Stimulated activated CD4-positive, alpha-beta T cell treated with anti-CD3 and anti-CD28 coated beads, Interleukin-4, amount 100 ng/mL, for 4 hours (primary cell): Measurements from ENCODE around the gene NPW.

Experiments
- DNase-seq, 2 experiments: peaks; one replicate each; pipeline ENCODE4 v3.0.0-alpha.2; 2020

The NPW gene

DNA sequence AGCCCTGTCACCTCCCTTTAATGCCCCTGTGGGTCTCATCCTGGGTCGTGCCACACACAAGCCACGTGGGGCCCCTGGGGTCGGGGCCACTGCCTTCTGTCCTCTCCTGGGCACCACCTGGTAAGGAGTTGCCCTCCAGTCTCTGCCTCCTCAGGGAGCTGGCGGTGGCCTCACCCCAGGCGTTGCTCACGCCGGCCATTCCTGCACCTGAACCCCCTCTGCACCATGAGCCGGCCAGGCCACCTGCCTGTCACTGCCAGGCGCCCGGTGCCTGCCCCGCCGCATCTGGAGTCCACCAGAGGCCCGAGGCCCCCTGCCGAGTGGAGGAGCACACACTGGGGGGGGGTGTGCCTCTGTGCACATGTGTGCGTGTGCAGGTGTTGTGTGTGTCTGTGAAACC, 17.5 kb downstream of the NPW start:
- DNase-seq = no peak

DNA sequence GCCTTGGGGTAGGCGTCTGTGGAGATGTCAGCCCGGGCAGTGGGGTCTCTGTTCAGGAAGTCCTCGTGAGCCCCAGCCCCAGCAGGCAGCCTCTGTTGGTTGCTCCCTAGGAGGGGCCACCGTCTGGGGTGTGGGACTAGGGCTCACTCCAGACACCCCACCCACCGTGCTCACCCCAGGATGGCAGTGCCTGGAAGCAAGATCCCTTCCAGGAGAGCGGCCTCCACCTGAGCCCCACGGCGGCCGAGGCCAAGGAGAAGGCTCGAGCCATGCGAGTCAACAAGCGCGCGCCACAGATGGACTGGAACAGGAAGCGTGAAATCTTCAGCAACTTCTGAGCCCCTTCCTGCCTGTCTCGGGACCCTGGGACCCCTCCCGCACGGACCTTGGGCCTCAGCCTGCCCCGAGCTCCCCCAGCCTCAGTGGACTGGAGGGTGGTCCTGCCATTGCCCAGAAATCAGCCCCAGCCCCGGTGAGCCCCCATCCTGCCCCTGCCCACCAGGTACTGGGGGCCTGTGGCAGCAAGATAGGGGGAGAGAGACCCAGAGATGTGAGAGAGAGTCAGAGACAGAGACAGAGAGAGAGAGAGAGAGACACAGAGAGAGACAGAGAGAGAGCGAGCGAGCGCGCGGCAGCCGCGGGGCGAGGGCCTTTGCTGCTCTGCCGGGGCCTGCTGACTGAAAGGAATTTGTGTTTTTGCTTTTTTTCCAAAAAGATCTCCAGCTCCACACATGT, 18.2 kb downstream of the NPW start:
- DNase-seq = no peak

DNA sequence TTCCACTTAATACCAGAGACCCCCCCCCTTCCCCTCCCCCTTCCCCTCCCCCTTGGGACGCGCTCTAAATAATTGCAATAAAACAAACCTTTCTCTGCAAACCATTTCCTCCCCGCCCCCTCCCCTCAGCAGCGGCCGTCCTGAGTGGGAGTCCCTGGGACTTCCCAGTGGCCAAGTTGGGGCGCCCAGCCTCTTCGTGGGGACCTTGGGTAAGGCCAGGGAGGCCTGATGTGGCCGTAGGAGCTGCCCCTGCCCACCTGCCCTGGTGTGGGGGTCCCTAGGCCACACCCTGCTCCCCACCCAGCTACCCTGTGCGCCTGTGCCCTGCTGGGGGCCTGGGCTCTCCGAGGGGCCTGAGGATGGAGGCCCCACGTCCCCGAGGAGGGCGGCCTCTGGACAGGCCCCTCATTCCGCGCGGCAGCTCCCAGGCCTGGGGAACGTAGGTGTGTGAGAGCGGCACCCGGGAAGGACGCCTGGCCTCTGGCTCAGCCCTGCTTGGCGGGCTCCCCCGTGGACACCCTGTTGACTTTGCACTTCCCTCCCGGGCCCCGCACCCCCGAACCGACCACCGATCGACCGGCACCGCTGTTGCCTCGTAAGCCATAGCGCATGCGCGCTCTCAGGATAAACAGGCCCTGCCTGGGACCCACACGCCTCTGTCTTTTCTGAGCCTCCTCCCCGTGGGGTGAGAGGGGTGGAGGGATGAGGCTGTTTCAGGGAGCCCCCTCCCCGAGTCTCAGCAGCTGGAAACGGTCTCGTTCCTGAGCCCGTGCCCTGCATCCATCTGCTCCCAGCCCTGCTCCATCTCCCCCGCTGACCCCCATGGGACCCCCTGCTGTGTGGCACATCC, 19.0 kb downstream of the NPW start:
- DNase-seq = no peak

- DNase-seq = no peak
These were observed 19.9 kb downstream of the NPW start for GRCh38 chr16:2039274-2040031.

GRCh38 chr16:2040041-2040786, 20.6 kb downstream of the NPW start:
- DNase-seq = no peak

- DNase-seq = no peak
These were observed 21.4 kb downstream of the NPW start for GRCh38 chr16:2040787-2041522.

GRCh38 chr16:2042171-2042985, 22.8 kb downstream of the NPW start:
- no peak for DNase-seq

- DNase-seq = no peak
These were observed 23.5 kb downstream of the NPW start for GRCh38 chr16:2042986-2043666.

DNA sequence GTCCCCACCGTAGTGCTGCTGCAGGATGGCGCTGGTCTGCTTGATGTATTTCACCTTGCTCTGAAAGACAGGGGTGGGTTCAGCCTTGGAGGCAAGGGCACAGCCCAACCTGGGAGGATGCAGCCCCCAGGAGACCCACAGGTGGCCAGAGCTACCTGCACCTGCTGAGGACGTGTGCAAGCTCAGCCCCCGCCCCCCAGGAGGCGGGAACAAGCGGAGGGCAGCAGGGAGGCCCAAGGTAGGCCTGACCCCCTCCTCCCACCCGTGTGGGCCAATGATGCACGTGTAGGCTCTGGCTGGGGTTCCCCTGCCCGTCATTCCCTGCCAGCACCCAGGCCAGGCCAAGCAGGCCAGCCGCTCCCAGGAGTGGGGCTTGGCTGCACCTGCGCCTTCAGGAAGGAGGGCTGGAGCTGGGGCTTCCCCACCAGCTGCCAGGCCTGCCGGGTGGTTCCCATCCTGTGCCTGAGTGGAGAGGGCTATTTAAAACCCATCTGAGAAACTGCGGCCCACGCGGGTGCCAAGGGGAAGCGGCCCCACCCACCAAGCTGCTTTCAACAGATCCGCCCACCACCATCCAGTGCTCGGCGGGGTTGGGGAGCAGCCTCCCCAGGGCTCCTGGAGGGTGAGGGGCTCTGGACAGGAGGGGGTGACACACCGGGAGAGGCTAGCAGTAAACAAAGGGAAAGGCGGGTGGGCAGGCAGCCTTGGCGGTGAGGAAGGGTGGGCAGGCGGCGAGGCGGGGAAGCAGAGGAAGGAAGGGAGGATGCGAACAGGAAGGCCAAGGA, 24.3 kb downstream of the NPW start:
- no peak for DNase-seq

GRCh38 chr16:2044541-2044940, 25.0 kb downstream of the NPW start:
- no peak for DNase-seq

DNA sequence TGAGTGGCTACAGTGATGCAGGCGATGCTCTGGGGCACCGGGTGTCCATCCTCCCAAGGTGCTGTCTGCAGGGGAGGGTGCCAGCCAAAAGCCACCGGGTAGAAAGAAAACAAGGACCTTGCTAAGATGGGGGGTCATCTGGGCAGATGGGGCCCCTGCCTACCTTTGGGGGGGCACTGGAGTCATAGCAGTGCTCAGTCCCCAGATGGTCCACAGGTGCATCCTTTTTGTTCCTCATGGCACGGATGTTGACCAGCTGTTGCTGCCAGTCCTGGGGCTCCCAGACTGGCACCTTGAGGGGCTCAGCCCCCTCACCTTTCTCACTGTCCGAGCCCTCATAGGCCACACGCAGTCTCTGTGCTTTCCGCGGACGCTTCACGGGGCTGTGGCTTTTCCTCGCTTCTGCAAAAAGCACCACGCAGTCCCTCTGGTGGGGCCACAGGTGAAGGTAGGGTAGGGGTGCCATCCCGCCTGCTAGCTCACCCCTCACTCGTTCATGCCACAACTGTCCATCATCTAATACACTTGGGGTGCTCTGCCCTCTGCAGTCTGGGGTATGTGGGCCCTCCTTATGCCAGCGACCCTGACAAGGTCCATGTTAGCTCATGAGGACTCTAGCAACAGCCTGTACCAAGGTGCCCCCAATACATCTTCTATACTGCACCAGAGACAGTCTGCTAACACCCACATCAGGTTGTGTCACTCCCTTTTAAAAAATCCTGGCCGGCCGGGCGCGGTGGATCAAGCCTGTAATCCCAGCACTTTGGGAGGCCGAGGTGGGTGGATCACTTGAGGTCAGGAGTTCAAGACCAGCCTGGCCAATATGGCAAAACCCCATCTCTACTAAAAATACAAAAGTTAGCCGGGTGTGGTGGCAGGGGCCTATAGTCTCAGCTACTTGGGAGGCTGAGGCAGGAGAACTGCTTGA, 26.6 kb downstream of the NPW start:
- no peak for DNase-seq

- DNase-seq = no peak
These were observed 27.3 kb downstream of the NPW start for GRCh38 chr16:2046893-2047329.

DNA sequence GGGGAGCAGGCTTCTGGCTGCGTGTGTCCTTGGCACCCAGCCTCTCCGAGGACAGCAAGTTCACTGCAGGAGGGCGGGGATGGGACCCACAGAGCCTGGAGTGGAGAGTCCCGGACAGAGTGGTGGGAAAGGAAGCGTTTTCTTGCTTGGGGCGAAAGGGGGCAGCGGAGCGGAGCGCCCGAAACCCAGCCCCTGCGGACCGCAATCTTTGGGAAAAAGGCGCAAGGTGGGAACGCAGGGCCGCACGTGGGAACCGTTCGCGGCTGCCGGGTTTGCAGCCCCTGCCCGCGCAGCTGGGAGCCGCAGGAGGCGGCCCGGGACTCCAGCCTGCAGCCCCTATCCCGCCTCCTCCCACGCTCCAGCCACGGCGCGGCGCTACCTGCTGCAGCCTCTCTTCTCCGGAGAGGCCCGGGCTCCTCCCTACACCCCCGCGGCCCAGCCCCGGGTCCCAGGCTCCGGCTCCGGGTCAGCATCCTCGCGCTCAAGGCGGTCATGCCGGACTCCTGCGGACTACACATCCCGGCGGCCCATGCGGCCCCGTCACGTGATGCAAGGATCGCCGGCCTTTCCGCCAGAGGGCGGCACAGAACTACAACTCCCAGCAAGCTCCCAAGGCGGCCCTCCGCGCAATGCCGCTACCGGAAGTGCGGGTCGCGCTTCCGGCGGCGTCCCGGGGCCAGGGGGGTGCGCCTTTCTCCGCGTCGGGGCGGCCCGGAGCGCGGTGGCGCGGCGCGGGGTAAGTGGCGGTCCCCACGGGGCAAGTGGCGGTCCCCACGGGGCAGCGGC, 27.9 kb downstream of the NPW start, which contains the start of the genes NTHL1 and TSC2:
TSS of gene NTHL1 (minus strand) at position 505 of the 786 bp plus-strand sequence. CDS start at position 494, 11 bp downstream.
TSS of gene TSC2 (plus strand) at position 656 of the 786 bp plus-strand sequence. CDS start 631 bp downstream, outside the sequence.
- DNase-seq = peak; percentile 91 to 92

DNA sequence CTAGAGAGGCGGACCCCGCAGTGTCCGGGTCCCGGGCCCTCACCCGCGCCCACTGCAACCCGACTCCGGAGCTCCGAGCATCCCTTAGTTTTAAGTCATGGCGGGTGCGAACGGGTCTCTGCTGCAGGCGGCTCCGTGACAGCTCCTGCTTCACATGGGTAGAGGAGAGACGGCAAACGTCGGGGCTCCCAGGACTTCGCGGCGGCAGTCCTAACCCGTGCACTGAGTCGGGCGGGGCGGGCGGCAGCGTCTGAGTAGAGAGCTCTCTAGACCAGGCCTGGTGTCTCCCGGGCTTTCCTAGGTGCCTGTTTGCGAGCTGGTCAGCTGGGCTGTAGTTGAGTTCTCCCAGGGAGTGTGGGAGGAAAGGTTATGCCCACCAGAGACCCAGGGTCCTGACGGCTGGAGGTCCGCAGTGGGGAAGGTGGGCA, 28.5 kb downstream of the NPW start:
- no peak for DNase-seq

- DNase-seq = no peak
These were observed 33.6 kb downstream of the NPW start for GRCh38 chr16:2053211-2053610.

- DNase-seq = no peak
These were observed 34.3 kb downstream of the NPW start for GRCh38 chr16:2053897-2054296.

DNA sequence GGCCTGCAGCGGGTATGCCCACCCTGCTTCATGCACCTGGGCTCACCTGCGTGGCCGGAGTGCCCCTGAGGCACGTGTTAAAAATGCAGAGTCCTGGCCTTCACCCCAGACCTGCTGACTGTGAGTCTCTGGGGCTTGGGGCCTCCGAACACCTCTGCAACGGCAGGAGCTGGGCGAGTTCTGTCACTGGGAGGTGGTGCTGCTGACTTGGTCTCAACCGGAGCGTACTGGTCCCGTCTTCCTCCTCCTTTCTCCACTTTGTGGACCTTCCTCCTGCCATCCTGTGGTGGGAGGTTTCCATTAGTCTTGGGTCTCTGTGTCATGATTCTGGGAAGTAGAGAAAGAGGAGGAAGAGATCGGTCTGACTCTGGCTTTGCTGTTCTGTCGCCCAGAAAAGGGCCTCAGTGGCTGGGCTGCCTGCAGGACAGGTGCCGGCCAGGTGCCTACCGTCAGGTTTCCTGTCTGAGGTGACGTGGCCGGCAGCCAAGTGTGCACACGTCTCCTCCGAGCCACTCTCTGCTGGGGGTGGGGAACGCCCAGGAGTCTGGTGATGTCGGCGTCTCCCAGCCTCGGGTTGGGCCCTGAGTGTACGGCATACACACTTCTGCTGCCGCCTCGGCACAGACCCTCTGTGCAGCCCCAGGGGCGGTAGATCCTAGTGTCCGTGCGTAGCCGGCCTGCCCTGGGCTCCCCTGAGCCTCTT, 35.1 kb downstream of the NPW start:
- no peak for DNase-seq
